ENCODE measurements around the gene HS2ST1.
"Not testable (repeated sequence)": the region's sequence is repeated elsewhere in the genome, so short reads cannot be mapped to it uniquely, and the experiment has no call there.

Gene HS2ST1

DNA sequence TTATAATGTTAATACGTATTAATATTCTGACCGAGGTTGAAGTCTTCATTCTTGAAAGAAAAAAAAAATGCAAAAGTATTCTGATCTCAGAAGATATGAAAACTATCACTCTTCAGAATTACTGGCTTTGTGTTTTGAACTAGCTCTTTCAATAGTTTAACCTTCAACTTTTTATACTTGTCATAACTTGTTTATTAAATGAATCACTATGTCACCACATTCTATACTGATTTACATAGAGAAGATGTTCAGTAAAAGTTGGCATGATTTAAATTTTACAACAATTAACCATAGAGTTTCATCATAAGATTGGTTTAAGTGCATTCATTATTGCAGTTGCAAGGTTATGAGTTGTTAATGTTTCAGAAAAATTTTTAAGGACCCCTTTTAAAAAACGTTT, 57.3 kb downstream of the HS2ST1 start:
- DNase-seq (ENCODE audit: low spot score), result no peak

DNA sequence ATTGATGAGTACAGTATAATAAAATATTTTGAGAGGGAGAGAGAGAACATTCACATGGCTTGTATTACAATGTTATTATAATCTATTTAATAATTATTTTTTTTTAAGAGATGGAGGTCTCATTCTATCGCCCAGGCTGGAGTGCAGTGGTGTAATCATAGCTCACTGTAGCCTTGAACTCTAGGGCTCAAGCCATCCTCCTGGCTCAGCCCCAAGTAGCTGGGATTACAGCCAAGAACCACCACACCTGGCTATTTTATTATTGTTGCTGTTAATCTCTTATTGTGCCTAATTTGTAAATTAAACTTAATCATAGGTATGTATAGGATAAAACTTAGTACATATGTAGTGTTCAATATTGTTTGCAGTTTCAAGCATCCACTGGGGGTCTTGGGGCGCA, 57.8 kb downstream of the HS2ST1 start:
- no peak for DNase-seq (ENCODE audit: low spot score)

- no peak for DNase-seq (ENCODE audit: low spot score)
Measured at GRCh38 chr1:86975993-86976550, 61.6 kb downstream of the HS2ST1 start.

- no peak for DNase-seq (ENCODE audit: low spot score)
Measured at GRCh38 chr1:86976664-86977063, 62.2 kb downstream of the HS2ST1 start.

DNA sequence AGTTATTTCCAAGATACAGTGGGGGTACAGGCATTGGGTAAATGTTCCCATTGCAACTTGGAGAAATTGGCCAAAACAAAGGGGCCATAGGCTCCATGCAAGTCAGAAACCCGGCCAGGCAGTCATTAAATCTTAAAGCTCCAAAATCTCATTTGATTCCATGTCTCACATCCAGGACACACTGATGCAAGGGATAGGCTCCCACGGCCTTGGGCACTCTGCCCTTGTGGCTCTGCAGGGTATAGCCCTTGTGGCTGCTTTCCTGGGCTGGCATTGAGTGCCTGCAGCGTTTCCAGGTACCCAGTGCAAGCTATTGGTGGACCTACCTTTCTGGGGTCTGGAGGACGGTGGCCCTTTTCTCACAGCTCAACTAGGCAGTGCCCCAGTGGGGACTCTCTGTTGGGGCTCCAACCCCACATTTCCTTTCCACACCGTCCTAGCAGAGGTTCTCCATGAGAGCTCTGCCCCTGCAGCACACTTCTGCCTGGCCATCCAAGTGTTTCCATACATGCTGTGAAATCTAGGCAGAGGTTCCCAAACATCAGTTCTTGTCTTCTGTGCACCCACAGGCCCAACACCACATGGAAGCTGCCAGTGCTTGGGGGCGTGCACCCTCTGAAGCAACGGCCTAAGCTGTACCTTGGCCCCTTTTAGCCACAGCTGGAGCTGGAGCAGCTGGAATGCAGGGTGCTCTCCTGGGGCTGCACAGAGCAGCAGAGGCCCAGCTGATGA, 67.2 kb downstream of the HS2ST1 start:
- DNase-seq (ENCODE audit: low spot score), result no peak

GRCh38 chr1:86983677-86984076, 69.2 kb downstream of the HS2ST1 start:
- not testable (repeated sequence) for DNase-seq (ENCODE audit: low spot score)

DNA sequence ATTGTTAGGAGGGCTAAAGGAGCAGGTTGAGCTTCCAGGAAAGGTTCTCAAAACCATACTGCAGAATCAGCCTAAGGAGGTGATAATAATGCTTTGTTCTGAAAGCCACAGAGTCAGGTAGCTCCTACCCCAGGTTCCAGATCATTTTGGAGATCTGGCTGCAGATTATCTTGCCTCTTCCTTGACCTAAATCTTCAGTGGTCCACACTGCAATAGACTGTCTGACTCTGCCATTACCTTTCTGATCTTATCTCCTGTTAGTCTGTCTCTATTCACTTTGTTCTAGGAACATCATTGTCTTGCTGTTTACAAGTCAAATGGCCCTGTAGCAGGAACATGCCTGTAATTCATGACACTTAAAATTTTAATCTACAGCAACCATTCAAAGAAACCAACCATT, 73.0 kb downstream of the HS2ST1 start:
- no peak for DNase-seq (ENCODE audit: low spot score)

- no peak for DNase-seq (ENCODE audit: low spot score)
Measured at GRCh38 chr1:86988835-86989234, 74.4 kb downstream of the HS2ST1 start.

DNA sequence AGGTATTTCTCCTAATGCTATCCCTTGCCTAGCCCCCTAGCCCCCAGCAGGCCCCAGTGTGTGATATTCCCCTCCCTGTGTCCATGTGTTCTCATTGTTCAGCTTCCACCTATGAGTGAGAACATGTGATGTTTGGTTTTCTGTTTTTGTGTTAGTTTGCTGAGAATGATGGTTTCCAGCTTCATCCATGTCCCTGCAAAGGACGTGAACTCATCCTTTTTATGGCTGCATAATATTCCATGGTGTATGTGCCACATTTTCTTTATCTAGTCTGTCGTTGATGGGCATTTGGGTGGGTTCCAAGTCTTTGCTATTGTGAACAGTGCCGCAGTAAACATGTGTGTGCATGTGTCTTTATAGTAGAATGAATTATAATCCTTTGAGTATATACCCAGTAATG, 75.3 kb downstream of the HS2ST1 start:
- DNase-seq (ENCODE audit: low spot score), result not testable (repeated sequence)

- no peak for DNase-seq (ENCODE audit: low spot score)
Measured at GRCh38 chr1:86990826-86991225, 76.4 kb downstream of the HS2ST1 start.

DNA sequence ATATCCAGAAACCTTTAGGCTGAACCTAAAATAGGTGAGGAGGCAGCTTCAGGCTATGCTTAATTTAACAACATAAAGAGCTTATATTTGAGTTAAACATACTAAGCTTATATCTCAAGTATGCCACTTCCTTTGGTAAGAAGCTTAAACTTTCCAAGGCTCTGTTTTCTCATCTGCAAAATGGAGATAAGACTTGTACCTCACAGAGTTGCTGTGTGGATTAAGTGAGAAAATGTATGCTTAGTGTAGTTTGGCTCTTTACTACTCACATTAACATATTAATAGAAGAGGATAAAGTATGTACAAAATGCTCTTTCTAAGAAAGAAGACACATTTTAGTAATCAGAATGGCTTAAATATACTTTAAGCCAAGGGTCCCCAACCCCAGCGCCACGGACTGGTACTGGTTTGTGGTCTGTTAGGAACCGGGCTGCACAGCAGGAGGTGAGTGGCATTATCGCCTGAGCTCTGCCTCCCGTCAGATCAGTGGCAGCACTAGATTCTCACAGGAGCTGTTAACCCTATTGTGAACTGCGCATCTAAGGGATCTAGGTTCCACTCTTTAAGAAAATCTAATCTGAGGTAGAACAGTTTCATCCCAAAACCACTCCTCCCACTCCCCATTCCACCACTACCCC, 77.2 kb downstream of the HS2ST1 start:
- DNase-seq (ENCODE audit: low spot score), result no peak

DNA sequence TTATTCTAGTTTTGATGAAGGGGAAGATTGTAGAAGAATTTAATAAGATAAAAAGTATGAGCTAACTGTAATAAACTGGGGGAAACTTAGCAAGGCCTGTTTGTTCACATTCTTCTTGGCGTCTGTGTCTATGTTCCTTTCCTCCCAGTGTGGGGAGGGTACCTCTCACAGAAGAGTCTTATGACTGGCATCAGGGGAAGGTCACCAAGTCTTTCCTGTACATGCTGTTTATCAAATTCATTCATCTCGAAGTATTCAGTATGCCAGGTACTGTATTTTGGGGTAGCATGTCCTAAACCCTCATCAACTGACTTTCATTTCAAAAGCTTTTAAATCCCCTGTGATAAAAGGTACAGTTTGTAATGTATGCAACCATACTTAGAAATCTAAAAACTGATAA, 78.4 kb downstream of the HS2ST1 start:
- DNase-seq (ENCODE audit: low spot score), result no peak

- no peak for DNase-seq (ENCODE audit: low spot score)
Measured at GRCh38 chr1:86993269-86993985, 79.0 kb downstream of the HS2ST1 start.

GRCh38 chr1:86994061-86994460, 79.6 kb downstream of the HS2ST1 start:
- no peak for DNase-seq (ENCODE audit: low spot score)

DNA sequence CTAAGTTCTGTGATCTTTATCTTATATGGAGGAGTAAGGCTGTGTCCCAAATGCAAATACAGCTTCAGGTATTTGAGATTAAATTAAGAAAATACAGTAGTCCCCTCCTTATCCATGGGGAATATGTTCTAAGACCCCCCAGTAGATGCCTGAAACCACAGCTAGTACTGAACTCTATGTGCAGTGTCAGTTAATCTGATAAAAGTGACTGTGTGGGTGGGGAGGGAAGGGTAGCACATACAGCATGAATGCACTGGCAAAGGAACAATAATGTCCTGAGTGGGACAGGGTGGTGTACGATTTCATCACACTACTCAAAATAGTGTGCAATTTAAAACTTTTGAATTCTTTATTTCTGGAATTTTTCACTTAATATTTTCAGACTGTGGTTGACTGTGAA, 83.1 kb downstream of the HS2ST1 start:
- DNase-seq (ENCODE audit: low spot score), result no peak

DNA sequence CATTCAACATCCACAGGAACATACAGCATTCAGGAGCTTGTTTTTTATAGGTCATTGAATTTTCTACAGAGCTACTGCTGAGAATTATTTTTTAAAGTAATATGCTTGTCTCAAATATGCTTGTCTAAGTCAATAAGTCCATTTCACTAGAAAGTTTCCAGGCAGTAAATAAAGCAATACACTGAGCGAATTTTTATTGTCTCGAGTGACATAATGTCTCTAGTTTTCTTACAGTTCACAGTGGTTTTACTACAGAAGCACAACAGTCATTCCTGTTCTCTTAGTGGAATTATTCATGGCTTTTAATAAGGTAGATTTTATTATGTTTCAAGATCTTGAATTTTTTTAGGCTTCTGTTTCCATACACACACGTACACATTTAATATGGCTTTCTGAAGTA, 83.8 kb downstream of the HS2ST1 start:
- DNase-seq (ENCODE audit: low spot score), result no peak

- no peak for DNase-seq (ENCODE audit: low spot score)
Measured at GRCh38 chr1:86998727-86999126, 84.3 kb downstream of the HS2ST1 start.

DNA sequence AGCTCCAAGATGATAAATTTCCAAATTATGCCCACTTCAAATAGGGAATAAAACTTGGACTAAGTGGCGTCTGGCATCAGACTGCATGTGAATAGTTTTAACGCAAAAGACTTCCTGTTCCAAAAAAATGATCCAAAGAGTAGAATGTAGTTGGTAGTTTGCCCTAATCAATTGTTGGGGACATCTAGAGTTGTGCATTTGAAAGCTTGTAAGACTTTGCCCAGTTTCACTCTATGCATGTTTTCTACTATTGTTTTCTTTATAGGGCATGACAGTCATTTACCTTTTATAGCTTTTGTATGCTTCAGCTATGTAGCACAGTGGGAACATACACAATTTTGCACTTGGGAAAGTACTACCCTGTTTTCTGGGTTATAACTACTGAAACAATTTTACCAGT, 86.0 kb downstream of the HS2ST1 start:
- DNase-seq (ENCODE audit: low spot score), result no peak

DNA sequence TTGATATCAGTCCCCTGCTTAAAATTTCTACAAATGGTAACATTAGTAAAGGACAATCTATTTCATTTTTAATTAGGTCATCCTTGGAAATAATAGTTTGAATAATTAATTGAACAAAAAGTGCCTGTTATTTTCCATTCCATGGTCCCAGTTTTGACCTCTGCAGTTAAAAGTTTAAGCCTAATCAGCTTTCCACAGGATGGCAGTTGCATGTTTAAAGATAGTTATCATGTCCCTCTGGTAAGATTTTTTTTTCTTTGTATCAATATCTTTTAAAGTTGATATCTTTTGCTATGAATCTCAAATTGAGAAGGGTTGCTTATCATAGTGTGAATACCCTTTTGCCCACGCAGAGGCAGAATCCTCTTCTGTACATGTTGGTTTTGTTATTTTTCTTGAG, 90.4 kb downstream of the HS2ST1 start:
- no peak for DNase-seq (ENCODE audit: low spot score)

DNA sequence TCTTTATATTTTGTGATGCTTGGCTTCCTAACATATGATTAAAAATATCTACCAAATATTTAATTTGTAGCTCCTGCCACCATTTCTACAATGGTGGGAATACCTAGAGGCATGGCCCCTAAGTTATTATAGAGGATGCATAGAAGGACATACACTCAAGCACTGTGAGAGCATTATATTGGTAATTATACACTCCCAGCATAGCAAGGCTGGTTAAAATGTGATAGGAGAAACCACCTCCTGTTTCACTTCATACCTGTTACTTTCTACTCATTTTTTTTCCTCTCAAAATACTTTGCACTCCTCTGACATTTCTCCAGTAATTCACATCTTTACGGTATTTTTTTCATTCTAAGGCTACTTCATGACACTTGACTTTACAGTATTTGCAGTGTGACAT, 92.9 kb downstream of the HS2ST1 start:
- no peak for DNase-seq (ENCODE audit: low spot score)

GRCh38 chr1:87013385-87013784, 99.0 kb downstream of the HS2ST1 start:
- DNase-seq (ENCODE audit: low spot score), result not testable (repeated sequence)

DNA sequence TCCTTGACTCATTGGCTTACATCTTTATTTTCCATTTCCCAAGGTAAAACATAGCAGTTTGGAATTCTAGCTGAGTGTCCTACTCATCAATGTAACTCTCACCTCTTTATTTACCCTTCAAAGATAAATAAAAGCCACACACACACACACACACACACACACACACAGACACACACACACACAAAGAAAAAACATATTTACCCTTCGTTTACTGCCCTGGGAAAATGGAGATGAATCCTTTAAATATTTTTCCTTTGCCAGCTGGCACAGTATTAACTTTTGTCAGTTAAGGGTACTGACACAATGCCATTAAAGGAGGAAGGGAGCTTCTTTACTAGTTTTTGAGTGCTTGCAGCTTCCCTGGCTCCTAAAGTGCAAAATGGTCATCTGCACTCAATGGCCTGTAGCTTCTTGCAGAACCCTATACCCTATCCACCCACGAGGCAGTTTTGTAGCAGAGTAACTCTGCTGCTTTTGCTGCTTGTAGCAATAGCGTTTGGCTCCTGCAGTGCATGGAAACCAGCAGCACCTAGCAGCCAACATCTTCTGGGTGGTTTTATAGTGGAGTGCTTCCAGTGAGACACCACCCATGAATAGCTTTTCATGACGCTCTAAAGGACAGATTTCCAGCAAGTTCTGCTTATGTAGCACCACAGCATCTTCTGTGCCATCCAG, 103.7 kb downstream of the HS2ST1 start:
- no peak for DNase-seq (ENCODE audit: low spot score)
